HL-60/S4 treated with retinoic acid at 250 ng/mL for 4 days and 3 days (cell line): ENCODE measurements around the gene TMEM239.
"Not testable (repeated sequence)": the region's sequence is repeated elsewhere in the genome, so short reads cannot be mapped to it uniquely, and the experiment has no call there.

Source experiments
- in situ Hi-C: fragments of 300-500 bp; cut with MboI; formaldehyde crosslinking; loops from 2 replicates; pipeline ENCODE4 v1.7.0; 2022; ENCODE audit warnings: low sequenced_read_pairs

The TMEM239 gene

DNA sequence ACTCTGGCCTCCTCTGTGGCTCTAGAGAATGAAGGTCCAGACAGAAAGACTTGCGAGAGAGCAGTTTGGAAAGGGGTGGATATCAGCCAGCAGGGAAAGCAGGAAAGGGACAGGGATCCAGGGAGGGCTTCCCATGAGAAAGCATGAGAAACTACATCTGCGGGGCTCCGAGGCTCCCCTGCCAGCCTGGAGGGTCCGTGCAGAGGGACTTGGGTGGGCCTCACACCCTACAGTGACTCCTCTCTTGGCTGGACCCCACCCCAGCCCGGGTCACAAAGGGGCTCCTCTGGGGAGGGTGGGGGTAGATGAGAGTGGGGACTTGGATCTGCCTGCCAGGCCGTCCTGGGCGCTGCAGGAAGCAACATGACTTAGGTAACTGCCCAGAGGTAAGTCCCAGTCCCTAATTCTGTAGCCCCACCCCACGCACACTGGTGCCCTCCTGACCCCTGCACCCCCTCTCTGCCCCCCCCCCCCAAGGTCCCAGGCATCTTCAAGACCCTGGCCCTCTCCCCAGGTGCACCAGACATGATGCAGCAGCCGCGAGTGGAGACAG lies at the start of gene TMEM239:
TMEM239 (plus strand) TSS at position 335 of the 553 bp plus-strand sequence; CDS start at position 526, 191 bp downstream.
- in situ Hi-C loops, result no loop called here

DNA sequence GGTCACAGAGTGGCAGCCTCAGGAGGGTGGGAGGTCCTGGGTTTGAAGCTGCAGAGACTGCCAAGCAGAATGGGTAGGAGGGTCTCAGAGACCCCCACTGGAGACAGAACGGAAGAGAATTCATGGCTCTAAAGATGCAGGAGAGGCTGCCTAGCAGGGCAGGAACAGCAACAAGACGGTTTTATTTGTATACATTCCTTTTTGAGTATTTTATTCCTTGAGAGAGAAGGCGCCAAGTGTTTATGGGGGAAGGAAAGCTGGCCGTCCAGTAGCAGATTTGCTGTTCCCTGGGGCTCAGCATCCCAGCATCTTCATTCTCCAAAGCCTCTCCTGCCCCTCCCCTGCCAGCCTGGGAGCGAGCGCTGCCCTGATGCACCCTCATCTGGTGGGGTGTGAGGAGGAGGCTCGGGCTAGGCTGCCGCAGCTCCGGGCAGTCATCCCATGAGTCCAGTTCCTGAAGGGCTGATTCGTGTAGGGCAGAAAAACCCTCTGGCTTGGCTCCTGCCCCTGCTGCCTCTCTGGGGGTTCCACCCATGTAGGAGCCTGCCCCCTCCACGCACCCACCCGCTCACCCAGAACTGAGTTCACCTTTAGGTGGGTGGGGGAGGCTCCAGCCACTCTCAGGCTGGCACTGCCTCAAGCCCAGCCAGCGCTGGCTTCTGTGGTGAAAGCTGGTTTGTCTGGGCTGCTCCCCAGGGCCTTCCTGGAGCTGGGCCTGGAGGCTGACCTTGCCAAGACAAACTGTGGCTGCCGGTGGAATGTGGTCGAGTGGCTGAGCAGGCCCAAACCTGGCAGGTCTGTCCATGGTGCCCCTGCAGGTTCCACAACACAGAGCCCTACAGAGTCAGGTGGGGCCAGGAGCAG lies 48.2 kb upstream of the TMEM239 start:
- in situ Hi-C loops, result no loop called here

DNA sequence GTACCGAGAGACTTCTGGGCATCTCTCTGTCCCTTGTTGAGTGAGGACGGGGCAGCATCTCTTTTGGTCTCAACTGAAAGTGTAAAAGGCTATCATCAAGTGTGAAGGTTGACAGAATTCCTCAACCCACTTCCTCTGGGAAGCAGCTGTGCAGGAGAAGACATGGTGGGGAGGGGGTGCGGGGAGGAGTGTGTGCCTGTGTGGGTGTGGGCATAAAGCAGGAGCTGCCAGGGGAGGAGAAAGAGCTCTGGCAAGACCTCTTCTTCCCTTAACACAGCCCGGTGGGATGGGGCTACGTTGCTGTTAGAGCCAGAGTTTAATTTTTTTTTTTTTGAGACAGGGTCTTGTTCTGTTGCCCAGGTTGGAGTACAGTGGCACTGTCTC lies 47.5 kb upstream of the TMEM239 start:
- in situ Hi-C loops, result no loop called here

DNA sequence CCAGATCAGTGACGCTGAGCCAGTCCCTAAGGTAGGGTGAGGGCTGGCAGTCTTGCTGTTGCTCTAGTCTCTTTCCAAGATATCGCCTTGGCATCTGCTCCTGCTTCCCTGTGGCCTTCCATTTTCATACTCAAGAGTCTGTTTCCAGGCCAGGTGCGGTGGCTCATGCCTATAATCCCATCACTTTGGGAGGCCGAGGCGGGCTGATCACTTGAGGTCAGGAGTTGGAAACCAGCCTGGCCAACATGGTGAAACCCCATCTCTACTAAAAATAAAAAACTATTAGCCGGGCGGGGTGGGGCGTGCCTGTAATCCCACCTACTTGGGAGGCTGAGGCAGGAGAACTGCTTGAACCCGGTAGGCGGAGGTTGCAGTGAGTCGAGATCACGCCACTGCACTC lies 46.1 kb upstream of the TMEM239 start:
- in situ Hi-C loops, result not testable (repeated sequence)

DNA sequence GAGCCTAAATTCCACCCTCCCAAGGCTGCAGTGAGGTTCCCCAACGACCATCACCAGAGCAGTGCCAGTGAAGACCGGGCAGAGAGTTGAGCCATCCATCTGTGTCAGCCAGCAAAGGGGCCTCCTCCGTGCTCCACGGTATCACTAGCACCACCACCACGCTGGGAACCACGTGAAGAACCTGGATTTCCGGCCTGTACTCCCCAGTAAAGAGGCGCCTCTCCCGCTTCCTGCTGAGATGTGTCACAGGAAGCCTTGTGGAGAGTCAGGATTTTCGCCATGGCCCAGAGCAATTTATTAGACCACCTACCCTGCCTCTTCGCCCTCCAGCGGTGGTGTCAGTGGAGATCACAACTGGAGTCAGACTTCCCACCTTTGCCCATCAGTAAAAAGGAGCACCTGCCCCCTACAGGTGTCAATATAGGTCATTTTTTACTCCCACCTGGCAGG lies 44.5 kb upstream of the TMEM239 start:
- in situ Hi-C loops, result no loop called here

DNA sequence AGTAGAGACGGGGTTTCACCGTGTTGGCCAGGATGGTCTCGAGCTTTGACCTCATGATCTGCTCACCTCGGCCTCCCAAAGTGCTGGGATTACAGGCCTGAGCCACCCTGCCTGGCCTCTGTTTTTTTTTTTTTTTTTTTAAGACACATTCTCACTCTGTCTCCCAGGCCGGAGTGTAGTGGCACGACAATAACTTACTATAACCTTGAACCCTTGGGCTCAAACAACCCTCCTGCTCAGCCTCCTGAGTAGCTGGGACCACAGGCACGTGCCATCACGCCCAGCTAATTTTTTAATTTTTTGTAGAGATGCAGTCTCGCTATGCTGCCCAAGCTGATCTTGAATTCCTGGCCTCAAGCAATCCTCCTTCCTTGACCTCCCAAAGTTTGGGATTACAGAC lies 42.4 kb upstream of the TMEM239 start:
- in situ Hi-C loops, result no loop called here

DNA sequence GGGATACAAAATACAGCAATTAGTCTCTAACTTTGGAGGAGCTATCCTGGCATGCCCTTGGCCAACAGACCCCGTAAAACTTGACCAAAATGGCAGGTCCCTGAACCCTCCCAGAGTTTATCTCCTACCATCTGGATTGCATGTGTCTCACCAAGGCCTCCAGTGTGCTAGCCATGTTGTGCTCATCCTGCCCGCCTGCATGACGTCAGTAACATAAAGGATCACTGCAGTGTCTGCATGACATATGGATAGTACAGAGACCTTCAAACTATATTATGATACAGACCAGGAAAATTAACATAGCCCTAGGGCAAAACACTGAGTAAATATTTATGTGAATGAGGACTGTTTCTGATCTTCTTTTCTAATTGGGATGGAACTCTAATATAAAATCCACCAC lies 41.0 kb upstream of the TMEM239 start:
- in situ Hi-C loops, result no loop called here

DNA sequence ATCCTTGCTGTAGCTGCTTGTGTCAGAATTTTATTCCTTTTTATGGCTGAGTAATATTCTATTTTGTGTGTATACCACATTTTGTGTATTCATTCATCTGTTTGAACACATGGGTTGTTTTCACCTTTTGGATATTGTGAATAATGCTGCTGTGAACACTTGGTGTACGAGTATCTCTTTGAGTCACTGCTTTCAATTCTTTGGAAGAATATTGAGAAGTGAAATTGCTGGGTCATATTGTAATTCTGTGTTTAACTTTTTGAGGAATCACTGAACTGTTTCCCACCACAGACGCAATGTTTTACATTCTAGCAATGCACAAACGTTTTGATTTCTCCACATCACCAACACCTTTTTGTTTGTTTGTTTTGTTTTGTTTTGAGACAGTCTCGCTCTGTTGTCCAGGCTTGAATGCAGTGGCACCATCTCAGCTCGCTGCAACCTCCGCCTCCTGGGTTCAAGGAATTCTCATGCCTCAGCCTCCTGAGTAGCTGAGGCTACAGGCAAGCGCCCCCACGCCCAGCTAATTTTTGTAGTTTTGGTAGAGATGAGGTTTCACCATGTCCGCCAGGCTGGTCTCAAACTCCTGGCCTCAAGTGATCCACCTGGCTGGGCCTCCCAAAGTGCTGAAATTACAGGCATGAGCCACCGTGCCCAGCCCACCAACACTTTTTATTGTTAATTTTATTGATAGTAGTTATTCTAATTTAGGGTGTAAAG lies 37.4 kb upstream of the TMEM239 start:
- in situ Hi-C loops, result no loop called here

DNA sequence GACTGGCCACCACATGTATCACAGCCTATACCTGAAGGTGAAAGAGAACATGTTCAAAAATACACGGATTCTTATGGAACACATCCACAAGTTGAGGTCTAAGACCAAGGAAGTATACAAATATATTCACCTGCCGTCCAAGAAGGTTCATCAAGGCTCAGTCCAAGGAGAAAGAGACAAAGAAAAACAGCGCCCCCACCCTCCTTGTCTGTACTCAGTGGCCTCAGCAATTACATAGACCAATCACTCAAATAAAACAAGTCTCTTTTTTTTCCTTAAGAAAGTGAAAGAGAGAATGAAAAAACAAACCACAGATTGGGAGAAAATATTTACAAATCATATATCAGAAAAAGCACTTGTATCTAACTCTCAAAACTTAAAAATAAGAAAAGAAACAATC lies 35.2 kb upstream of the TMEM239 start:
- in situ Hi-C loops, result no loop called here

DNA sequence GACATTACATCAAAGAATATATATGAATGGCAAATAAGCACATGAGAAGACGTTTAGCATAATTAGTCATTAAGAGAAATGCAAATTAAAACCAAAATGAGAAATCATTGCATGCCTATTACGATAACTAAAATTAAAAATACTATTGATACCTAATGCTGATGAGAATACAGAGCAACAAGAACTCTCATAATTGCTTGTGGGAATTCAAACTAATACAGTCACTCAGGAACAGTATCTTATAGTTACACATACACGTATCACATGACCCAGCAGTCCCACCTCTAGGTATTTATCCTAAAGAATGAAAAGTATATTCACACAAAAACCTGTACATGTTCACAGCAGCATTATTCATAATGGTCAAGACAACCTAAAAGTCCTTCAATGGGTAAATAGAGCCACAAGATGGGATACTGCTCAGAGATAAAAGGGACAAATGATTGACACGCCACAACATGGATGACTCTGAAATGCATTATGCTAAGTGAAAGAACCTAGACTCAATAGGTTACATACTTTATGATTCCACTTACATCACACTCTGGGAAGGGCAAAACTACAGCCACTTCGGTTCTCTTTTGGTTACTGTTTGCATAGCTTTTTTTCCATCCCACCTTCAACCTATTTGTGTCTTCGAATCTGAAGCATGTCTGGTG lies 32.1 kb upstream of the TMEM239 start:
- in situ Hi-C loops, result no loop called here

DNA sequence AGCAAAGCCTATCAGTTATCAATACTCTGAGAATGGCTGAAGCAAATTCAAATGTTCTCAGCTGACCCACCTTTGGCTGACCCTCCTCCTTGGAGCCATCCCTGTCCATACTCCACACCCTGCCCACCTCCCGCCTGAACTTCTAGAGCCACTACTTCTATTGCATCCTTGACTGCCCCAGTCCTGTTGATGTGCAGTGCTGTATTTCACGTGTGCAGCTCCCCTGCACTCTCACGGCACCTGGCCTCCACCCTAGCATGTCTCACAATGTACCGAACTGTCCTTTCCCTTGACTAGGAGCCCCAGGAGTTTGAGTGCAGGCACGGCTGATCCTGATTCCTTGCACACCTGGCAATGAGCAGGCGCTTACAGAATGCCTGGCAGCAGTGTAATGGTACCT lies 22.7 kb upstream of the TMEM239 start:
- in situ Hi-C loops, result no loop called here

DNA sequence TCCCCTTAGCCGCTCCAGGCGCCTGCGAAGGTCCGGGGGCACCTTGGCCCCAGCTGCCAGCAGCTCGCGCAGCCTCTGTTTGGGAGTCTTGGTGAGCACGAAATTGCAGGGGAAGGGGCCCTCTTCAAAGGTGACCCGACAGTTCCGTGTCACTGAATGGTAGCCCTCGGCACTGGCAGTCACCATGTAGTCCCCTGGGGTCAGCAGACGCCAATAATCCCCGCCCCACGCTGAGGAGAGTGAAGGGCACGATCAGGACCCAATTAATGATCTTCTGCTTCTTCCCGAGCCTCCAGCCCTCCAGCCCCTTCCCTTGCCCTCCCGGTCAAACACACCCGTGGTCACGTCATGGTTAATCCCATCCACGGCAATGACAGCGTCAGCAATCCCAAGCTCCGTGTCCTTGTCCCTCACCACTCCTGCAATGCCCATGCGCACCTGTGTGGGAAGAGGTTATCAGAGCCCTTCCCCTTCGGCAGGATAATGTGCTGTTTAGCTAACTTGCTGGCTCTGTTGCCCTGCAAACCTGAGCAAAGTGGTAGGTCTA lies 21.9 kb upstream of the TMEM239 start:
- in situ Hi-C loops, result no loop called here

DNA sequence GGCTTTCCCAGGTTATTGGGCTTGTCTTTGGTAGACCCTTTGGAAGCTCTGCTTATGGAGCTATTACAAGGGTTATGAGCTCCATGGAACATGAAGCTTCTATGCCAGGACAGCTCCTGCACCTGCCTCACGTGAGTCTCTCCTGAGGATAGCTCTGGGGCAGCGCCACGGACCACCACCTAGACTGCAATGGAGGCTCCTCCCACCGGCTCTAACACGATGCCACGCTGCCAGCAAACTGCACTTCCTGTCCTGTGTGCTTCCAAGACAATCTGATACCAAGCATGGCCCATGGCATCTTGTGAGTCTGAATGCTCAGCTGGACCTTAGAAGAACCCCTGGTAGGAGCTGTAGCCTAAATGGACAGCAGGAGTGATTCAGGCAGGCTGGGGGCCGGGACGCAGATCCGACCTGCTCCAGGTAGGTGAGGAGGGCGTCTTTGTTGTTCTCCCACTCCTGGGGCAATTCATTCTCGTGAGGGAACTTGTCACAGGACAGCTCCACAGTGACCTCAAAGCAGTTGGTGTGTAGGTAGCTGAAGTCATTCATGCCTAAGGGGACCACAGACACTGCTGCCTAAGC lies 21.2 kb upstream of the TMEM239 start:
- in situ Hi-C loops, result no loop called here

DNA sequence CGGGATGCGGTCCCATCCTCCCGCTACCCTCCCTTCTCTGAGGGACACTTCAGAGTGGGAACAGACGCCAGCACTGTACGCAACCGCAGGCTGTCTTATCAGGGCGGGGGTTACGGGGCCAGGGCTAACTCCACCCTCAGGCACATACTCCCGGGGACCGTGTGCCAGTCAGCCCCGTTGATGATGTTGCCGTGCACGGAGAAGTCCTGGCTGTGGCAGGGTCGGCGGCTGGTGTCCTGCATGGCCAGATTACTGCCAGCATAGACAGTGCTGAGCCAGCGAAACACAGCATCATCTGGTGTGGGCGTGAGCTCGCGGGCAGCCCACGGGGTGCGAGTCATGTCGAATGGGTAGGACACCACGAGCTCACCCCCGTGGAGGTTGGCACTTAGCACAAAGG lies 20.7 kb upstream of the TMEM239 start:
- in situ Hi-C loops, result no loop called here

DNA sequence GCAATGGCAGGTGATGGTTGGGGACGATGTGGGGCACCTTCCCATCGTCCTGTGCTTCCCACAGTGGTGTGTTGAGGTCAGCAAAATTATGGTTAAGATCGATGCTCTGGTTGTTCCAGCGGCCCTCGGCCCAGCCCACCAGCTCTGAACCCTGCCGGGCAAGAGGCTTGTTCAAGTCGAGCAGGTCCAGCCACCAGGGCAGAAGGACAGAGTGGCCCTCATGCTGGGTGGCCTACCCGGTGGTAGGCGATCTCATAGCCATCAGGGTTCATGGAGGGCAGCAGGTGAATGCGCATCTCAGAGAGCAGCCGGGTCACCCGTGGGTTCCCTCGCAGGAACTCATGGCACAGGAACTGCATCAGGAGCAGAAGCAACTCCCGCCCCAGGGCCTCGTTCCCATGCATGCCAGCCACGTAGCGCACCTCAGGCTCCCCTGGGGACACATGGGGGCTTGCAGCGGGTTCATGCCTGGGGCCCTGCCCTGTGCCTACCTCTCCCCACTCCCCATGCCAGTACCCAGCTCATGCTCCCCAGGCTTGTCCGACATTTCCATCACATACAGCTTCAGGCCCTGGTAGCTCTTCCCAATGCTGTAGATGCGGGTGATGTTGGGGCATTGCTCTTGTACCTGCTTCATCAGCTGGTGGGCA lies 20.0 kb upstream of the TMEM239 start:
- in situ Hi-C loops, result no loop called here

DNA sequence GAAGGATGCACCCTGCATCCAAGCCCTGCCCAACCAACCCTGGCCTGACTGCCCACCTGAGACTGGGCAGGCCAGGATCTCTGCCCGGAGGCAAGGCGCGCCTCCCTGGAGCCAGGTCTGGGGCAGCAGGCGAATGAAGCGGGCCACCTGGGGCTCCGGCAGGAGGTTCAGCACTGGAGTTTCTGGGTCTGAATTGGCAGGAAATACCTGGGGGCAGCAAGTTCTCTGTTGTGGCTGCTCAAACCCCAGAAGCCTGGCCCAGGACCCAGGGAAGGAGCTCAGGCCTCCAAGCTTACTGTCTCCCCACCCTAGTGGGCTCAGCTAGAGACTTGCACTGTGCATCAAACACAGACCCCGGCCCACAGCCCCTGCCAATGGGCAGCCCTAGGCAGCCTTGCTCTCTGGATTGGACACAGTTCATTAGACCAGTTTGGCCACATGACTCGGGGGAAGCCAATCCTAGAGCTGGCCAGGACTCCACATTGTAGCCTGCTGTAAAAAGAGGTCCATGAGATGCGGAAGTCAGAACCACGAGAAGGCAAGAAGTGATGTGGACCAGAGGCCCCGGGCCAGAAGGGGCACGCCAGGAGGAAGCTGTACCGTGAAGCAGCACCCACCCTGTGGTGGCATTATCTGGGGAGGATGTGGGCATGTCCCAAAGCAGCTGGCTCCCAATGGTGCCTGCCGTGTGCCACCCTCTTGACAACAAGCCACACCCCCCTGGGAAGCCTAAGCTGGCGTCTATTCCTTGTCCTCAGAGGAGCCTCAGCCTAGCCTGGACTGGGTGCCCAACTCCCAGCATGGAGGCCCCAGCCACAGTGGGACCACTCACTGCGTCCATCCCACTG lies 18.8 kb upstream of the TMEM239 start:
- in situ Hi-C loops, result no loop called here

DNA sequence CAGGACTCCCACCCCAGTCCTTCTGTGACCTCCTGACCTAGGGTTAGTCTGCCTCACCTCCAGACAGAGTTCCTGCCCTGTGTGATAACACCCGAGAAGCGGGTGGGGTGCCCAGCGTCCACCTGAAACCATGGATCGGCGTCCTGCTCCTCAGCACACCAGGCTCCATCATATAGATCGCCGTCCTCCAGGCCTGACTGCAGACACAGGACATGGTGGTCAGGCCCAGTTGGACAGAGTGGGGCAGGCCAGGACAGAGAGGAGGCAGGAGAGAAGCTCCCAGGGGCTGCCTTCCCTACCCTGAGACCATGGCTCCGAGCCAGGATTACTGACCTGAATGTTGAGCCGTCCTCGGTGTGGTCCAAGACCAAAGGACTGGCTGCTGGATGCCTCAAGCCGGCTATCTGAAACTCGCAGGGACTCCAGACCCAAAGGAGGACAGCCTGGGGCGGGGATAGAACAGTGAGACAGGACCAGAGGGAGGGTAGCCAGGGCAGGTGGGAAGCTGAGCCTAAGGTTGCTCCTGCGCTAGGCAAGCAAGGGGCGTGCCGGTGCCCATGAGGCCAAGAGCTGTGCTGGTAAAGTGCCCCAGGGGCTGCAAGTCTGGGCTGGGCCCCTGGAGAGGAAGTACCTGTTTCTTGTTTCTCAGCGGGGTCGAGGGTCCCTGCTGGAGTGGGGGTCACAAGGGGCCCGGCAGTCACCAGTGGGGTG lies 17.9 kb upstream of the TMEM239 start:
- in situ Hi-C loops, result no loop called here

DNA sequence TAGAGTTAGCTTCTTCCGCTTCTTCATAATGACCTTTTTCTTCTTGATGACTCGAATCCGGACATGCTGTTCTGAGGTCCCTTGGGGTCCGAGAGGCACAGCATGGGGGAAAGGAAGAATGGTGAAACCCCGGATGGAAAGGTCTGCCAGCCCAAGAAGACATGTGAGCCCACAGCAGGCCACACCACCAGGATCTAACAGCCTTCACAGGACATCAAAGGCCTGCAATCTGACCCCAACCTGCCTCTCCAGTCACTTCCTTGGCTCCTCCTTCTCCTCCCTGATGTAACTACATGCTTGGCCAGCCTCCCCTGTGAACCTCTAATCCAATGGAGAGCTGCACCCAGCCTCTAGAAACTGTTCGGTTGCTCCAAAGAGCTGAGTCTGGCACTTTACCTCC lies 17.4 kb upstream of the TMEM239 start:
- in situ Hi-C loops, result no loop called here

DNA sequence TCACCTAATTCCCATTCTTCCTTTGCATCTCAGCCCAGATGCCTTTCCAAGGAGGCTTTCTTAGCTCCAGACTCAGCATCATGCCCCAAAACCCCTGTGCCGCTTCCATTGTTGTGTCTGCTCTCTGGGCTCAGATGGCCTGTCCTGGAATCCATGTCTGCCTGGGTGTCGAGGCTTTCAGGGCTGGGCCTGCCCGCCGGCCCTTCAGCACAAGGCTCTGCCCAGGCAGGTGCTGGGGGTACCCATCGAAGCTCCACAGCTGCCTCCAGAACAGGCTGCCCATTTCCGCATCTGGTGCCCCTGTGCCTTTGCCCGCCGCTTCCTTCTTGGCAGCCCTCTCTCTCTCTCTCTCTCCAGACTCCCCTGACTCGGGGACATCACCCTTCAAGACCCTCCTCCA lies 16.9 kb upstream of the TMEM239 start:
- in situ Hi-C loops, result no loop called here
